ENCODE measurements around the gene COX8A.

- TF ChIP-seq KMT2B (CRISPR knock-in tag; IDR thresholded peaks at IDR 0.05) (no peak), POLR2AphosphoS5 (IDR thresholded peaks at IDR 0.05; ENCODE audit: low read depth, low read length) (no peak), USF2 (IDR thresholded peaks at IDR 0.05; ENCODE audit: low read depth, low read length) (no peak), USF2 (CRISPR knock-in tag; IDR thresholded peaks at IDR 0.05; ENCODE audit: borderline replicate concordance) (no peak), EZH2 (conservative IDR thresholded peaks at IDR 0.05; ENCODE audit: low read depth, low read length) (no peak), ZBTB7A (CRISPR knock-in tag; IDR thresholded peaks at IDR 0.05) (no peak), ELF3 (CRISPR knock-in tag; IDR thresholded peaks at IDR 0.05) (no peak), ZNF589 (CRISPR knock-in tag; conservative IDR thresholded peaks at IDR 0.05) (no peak), ZNF333 (CRISPR knock-in tag; IDR thresholded peaks at IDR 0.05; ENCODE audit: borderline replicate concordance) (no peak), TFDP2 (CRISPR knock-in tag; IDR thresholded peaks at IDR 0.05) (no peak), MXI1 (IDR thresholded peaks at IDR 0.05; ENCODE audit: borderline replicate concordance, low read depth, low read length) (no peak), RCOR2 (CRISPR knock-in tag; IDR thresholded peaks at IDR 0.05) (no peak), GATAD1 (CRISPR knock-in tag; IDR thresholded peaks at IDR 0.05) (no peak), SMC3 (IDR thresholded peaks at IDR 0.05; ENCODE audit: low read length) (no peak)
- TF ChIP-seq, protein P1, sequence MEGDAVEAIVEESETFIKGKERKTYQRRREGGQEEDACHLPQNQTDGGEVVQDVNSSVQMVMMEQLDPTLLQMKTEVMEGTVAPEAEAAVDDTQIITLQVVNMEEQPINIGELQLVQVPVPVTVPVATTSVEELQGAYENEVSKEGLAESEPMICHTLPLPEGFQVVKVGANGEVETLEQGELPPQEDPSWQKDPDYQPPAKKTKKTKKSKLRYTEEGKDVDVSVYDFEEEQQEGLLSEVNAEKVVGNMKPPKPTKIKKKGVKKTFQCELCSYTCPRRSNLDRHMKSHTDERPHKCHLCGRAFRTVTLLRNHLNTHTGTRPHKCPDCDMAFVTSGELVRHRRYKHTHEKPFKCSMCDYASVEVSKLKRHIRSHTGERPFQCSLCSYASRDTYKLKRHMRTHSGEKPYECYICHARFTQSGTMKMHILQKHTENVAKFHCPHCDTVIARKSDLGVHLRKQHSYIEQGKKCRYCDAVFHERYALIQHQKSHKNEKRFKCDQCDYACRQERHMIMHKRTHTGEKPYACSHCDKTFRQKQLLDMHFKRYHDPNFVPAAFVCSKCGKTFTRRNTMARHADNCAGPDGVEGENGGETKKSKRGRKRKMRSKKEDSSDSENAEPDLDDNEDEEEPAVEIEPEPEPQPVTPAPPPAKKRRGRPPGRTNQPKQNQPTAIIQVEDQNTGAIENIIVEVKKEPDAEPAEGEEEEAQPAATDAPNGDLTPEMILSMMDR (CRISPR knock-in tag; IDR thresholded peaks at IDR 0.05), result no peak
Observed at GRCh38 chr11:63970902-63971301, 3.5 kb upstream of the COX8A start.

Measured in HepG2 (cell line).